Measurements from ENCODE around the gene IFITM2.

DNA sequence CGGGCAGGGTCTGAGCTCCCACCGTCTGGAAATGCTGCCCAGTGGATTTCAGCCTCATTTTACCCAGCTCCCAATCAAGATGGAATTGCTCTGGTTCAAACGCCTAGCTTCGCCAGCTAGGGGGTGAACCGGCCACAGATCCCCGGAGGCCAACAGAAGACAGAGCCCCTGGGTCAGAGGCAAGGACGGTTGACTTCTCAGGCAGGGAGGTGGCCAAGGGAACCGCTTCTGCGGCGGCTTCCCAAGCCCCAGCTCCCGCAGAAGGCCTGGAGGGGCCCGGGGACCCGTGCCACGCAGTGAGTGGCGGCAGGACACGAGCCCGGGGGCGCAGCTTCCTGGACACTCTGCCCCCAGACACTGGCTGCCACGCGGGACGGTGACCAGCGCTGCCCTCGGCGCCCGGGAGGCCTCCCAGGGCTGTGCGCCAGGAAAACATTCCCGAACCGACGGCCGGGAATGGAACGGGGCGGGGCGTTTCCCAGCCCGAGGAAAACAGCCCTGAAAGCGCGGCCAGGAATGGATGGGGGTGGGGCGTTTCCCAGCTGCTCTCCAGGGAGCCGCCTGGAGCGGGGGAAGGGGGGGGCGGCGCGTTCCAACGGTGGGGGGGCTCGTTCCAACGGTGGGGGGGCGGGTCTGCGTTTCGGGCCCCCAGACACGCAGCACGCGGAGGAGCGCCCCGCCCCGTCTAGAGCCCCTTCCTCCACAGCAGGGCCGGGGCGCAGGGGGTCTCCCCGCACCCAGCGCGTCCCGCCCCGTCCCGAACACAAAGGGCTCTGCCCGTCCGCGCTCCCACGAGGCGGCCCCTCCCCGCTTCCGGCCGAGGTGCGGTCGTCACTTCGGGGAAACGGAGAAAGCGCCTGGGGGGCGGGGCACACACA lies 48.2 kb downstream of the IFITM2 start:
- TF ChIP-seq SUZ12 (IDR thresholded peaks at IDR 0.05; ENCODE audit: extremely low read depth, insufficient read depth, insufficient read length) (no peak), ZNF274 (IDR thresholded peaks at IDR 0.05; ENCODE audit: low read depth, low read length) (no peak)

Measured in NT2/D1 (cell line).